HCT116 (cell line): Measurements from ENCODE around the gene EEFSEC. TPM values are rescaled to one million over a fixed set of nuclear protein-coding genes. Genes with fewer than 3 reads are reported as not detected.

Experiments used
- ATAC-seq: fragments of 200-7000 bp; cut with Tn5 transposase; 2 replicates; pipeline ENCODE4 v1.9.1; 2020; ENCODE audit warnings: mild to moderate bottlenecking, moderate library complexity
- BruUV-seq: library from RNA; stranded (reverse); fragments of 400-500 nt; replicated peaks from 2 replicates; lab custom pipeline; 2021; lab: Mats Ljungman, UMichigan
- CTCF ChIA-PET: fragments of 300-600 bp; sonication (Branson Sonifier 250); formaldehyde crosslinking; loops from one replicate; lab custom pipeline; 2021; ENCODE audit warnings: antibody characterized with exemption; lab: Charles Lee
- POLR2A ChIA-PET: fragments of 300-600, 350-600 bp; sonication (Branson Sonifier 250); formaldehyde crosslinking; loops from one replicate; lab custom pipeline; 2021; ENCODE audit warnings: antibody characterized with exemption; lab: Charles Lee
- RAD21 ChIA-PET, 2 experiments: fragments of 300-600 bp; sonication (Branson Sonifier 250); formaldehyde crosslinking; loops; one replicate each; lab custom pipeline; 2023; ENCODE audit warnings: low total read pairs in 2 of 2; ENCODE audit not compliant: uncharacterized antibody in 2 of 2, unreplicated experiment in 2 of 2, low non-redundant PET in 1 of 2; lab: Charles Lee
- DNase-seq: peaks from one replicate; pipeline ENCODE4 v3.0.0-alpha.2; 2010; ENCODE audit warnings: low read depth, low spot score
- H2AFZ ChIP-seq: fragments of 200-600 bp; shearing (Covaris generic), sonication (generic); 2 replicates; pipeline ENCODE4 v1.6.1; 2017; ENCODE audit warnings: low read depth, mixed run types, mixed read lengths, antibody characterized with exemption, low read length; ENCODE audit not compliant: poor library complexity, severe bottlenecking
- H3K27ac ChIP-seq: 2 replicates; pipeline ENCODE4 v1.5.1; 2012; ENCODE audit warnings: low read depth, low read length
- H3K27me3 ChIP-seq: fragments of 200-600 bp; sonication (generic); 2 replicates; pipeline ENCODE4 v1.6.1; 2016; ENCODE audit warnings: mixed run types, low read length, mixed read lengths; ENCODE audit not compliant: insufficient read depth
- H3K36me3 ChIP-seq, 2 experiments: fragments of 200-500 bp in 1 of 2; fragments of 200-600 bp in 1 of 2; sonication (Bioruptor generic) in 1 of 2; sonication (generic) in 1 of 2; 2 replicates each; pipeline versions ENCODE4 v1.5.1 to v1.6.1; 2014 to 2016; ENCODE audit warnings: low read length in 2 of 2, inconsistent platforms in 1 of 2, mixed read lengths in 1 of 2, mixed run types in 1 of 2; ENCODE audit not compliant: insufficient read depth in 2 of 2, control insufficient read depth in 1 of 2
- H3K4me1 ChIP-seq, 2 experiments: fragments of 200-600 bp in 1 of 2; sonication (generic) in 1 of 2; 2 replicates each; pipeline versions ENCODE4 v1.5.1 to v1.6.1; 2012 to 2017; ENCODE audit warnings: low read length in 2 of 2, inconsistent platforms in 1 of 2, mild to moderate bottlenecking in 1 of 2, mixed read lengths in 1 of 2, mixed run types in 1 of 2, moderate library complexity in 1 of 2; ENCODE audit not compliant: insufficient read depth in 2 of 2, control insufficient read depth in 1 of 2
- H3K4me2 ChIP-seq: fragments of 200-600 bp; sonication (generic); 2 replicates; pipeline ENCODE4 v1.6.1; 2017; ENCODE audit warnings: mixed run types, low read length, mixed read lengths
- H3K4me3 ChIP-seq, 2 experiments: fragments of 200-600 bp in 1 of 2; sonication (generic) in 1 of 2; replicated peaks in 1 of 2; 2 replicates each; pipeline ENCODE4 v1.5.1; 2011 to 2016; ENCODE audit warnings: low read length in 2 of 2, control low read depth in 1 of 2, low read depth in 1 of 2, mild to moderate bottlenecking in 1 of 2, mixed read lengths in 1 of 2, mixed run types in 1 of 2
- H3K79me2 ChIP-seq: fragments of 200-600 bp; sonication (generic); 2 replicates; pipeline ENCODE4 v1.6.1; 2017; ENCODE audit warnings: mild to moderate bottlenecking, mixed run types, low read length, moderate library complexity, mixed read lengths; ENCODE audit not compliant: insufficient read depth
- H3K9ac ChIP-seq: fragments of 200-600 bp; sonication (generic); 2 replicates; pipeline ENCODE4 v1.6.1; 2016; ENCODE audit warnings: low read length, mixed read lengths
- H3K9me2 ChIP-seq: fragments of 200-600 bp; sonication (generic), shearing (Covaris generic); 2 replicates; pipeline ENCODE4 v1.6.1; 2017; ENCODE audit warnings: mixed run types, mild to moderate bottlenecking, moderate library complexity; ENCODE audit not compliant: insufficient read depth
- H3K9me3 ChIP-seq, 2 experiments: fragments of 200-500 bp in 1 of 2; fragments of 200-600 bp in 1 of 2; sonication (Bioruptor generic) in 1 of 2; sonication (generic) in 1 of 2; 2 replicates each; pipeline ENCODE4 v1.6.1; 2014 to 2017; ENCODE audit warnings: low read length in 2 of 2, mixed read lengths in 2 of 2, inconsistent platforms in 1 of 2, low read depth in 1 of 2, mild to moderate bottlenecking in 1 of 2, mixed run types in 1 of 2, moderate library complexity in 1 of 2; ENCODE audit not compliant: control insufficient read depth in 1 of 2, insufficient read depth in 1 of 2
- H4K20me1 ChIP-seq: fragments of 200-600 bp; sonication (generic), shearing (Covaris generic); 2 replicates; pipeline ENCODE4 v1.6.1; 2017; ENCODE audit warnings: mixed run types, mild to moderate bottlenecking, moderate library complexity; ENCODE audit not compliant: insufficient read depth
- CBX3 ChIP-seq: IDR thresholded peaks from 2 replicates; pipeline ENCODE4 v1.6.1; 2012; ENCODE audit warnings: low read depth
- EGR1 ChIP-seq: IDR thresholded peaks from 2 replicates; pipeline ENCODE4 v1.6.1; 2012; ENCODE audit warnings: low read depth
- ELF1 ChIP-seq: IDR thresholded peaks from 2 replicates; pipeline ENCODE4 v1.6.1; 2012; ENCODE audit warnings: low read depth, borderline replicate concordance
- EZH2 ChIP-seq: fragments of 200-600 bp; sonication (generic); IDR thresholded peaks from 2 replicates; pipeline ENCODE4 v1.6.1; 2017; ENCODE audit warnings: antibody characterized with exemption, mixed run types
- EZH2phosphoT487 ChIP-seq: fragments of 200-600 bp; IDR thresholded peaks from 2 replicates; pipeline ENCODE4 v1.6.1; 2018; ENCODE audit warnings: antibody characterized with exemption, borderline replicate concordance
- JUND ChIP-seq: IDR thresholded peaks from 2 replicates; pipeline ENCODE4 v1.6.1; 2012
- MAX ChIP-seq: IDR thresholded peaks from 2 replicates; pipeline ENCODE4 v1.6.1; 2012
- POLR2A ChIP-seq: IDR thresholded peaks from 2 replicates; pipeline ENCODE4 v1.7.0; 2011; ENCODE audit warnings: borderline replicate concordance; ENCODE audit not compliant: insufficient read depth, insufficient read length; ENCODE audit errors: extremely low read depth
- POLR2AphosphoS5 ChIP-seq: IDR thresholded peaks from 2 replicates; pipeline ENCODE4 v1.6.1; 2011; ENCODE audit warnings: mild to moderate bottlenecking, low read depth, low read length, moderate library complexity
- RAD21 ChIP-seq: IDR thresholded peaks from 2 replicates; pipeline ENCODE4 v1.6.1; 2012; ENCODE audit warnings: low read depth, mild to moderate bottlenecking
- REST ChIP-seq: IDR thresholded peaks from 2 replicates; pipeline ENCODE4 v1.6.1; 2012; ENCODE audit warnings: low read depth
- SIN3A ChIP-seq: IDR thresholded peaks from 2 replicates; pipeline ENCODE4 v1.6.1; 2012; ENCODE audit warnings: low read depth
- SP1 ChIP-seq: IDR thresholded peaks from 2 replicates; pipeline ENCODE4 v1.6.1; 2012; ENCODE audit warnings: low read depth
- TCF7L2 ChIP-seq: IDR thresholded peaks from 2 replicates; pipeline ENCODE4 v1.7.0; 2011; ENCODE audit warnings: borderline replicate concordance, inconsistent platforms; ENCODE audit not compliant: insufficient read depth, insufficient read length; ENCODE audit errors: extremely low read depth
- YY1 ChIP-seq: IDR thresholded peaks from 2 replicates; pipeline ENCODE4 v1.6.1; 2011; ENCODE audit warnings: low read length, low read depth, moderate library complexity, mild to moderate bottlenecking; ENCODE audit not compliant: insufficient replicate concordance; ENCODE audit errors: extremely low read depth
- ZBTB33 ChIP-seq: IDR thresholded peaks from 2 replicates; pipeline ENCODE4 v1.6.1; 2011; ENCODE audit warnings: mild to moderate bottlenecking, low read length, moderate library complexity; ENCODE audit not compliant: insufficient replicate concordance; ENCODE audit errors: extremely low read depth
- ZFX ChIP-seq: fragments of 450-650 bp; IDR thresholded peaks from 2 replicates; pipeline ENCODE4 v1.6.1; 2017
- ZNF274 ChIP-seq: fragments of 200-500 bp; sonication (Bioruptor generic); IDR thresholded peaks from 2 replicates; pipeline ENCODE4 v1.6.1; 2014; ENCODE audit warnings: mild to moderate bottlenecking, low read depth, low read length, inconsistent platforms
- intact Hi-C: fragments of 100-400 bp; cut with micrococcal nuclease; formaldehyde crosslinking; loops from 2 replicates; pipeline ENCODE4 v1.10.0; 2022
- total RNA-seq: library from RNA; stranded (reverse); gene quantifications from one replicate; pipeline ENCODE4 v1.2.1, GENCODE V29; 2021; ENCODE audit not compliant: unreplicated experiment

Gene EEFSEC
- total RNA-seq, 1 experiment from 2014 or later: 16.1 TPM

GRCh38 chr3:128349963-128350599 is 196.8 kb downstream of the EEFSEC start:
- RAD21 ChIA-PET: no interaction called here
- H3K4me2 ChIP-seq: no peak overlapping the region
- H3K9ac ChIP-seq: no peak overlapping the region
- no peak overlapping the region for H3K27ac ChIP-seq
- H3K36me3 ChIP-seq: no peaks in the 10 kb centered on the region
- ATAC-seq: no peak
- TF ChIP-seq ZNF274 (no peak), YY1 (no peak), EZH2 (no peak), SP1 (no peak), SIN3A (no peak), CBX3 (no peak), POLR2A (no peak), JUND (no peak), EZH2phosphoT487 (no peak), ZFX (no peak), POLR2AphosphoS5 (no peak), MAX (no peak), TCF7L2 (no peak), ELF1 (no peak), ZBTB33 (no peak), RAD21 (no peak), EGR1 (no peak), REST (no peak)
- TF ChIP-seq, all 23 proteins: peak for 0
- H3K79me2 ChIP-seq: no peaks in the 10 kb centered on the region
- no peaks in the 10 kb centered on the region for H3K9me2 ChIP-seq
- ChIA-PET POLR2A (no interaction called here), CTCF (no interaction called here)
- no peaks in the 10 kb centered on the region for H3K4me1 ChIP-seq
- H4K20me1 ChIP-seq: no peaks in the 10 kb centered on the region
- no TSS peak for BruUV-seq
- H3K27me3 ChIP-seq: no peaks in the 10 kb centered on the region
- no peak overlapping the region for H2AFZ ChIP-seq
- H3K9me3 ChIP-seq: no peaks in the 10 kb centered on the region
- H3K4me3 ChIP-seq: no peak overlapping the region
- intact Hi-C loops: no loop called here
- DNase-seq: no peak
